HG03520 (cell line): ENCODE data around the gene RBP7.
"Not testable (repeated sequence)": the region's sequence is repeated elsewhere in the genome, so short reads cannot be mapped to it uniquely, and the experiment has no call there.

Source experiments
- ATAC-seq: cut with Tn5 transposase; IDR thresholded peaks from one replicate; pipeline ENCODE4 v1.9.1; 2021; ENCODE audit warnings: mild to moderate bottlenecking, moderate library complexity; ENCODE audit not compliant: unreplicated experiment

Gene RBP7

DNA sequence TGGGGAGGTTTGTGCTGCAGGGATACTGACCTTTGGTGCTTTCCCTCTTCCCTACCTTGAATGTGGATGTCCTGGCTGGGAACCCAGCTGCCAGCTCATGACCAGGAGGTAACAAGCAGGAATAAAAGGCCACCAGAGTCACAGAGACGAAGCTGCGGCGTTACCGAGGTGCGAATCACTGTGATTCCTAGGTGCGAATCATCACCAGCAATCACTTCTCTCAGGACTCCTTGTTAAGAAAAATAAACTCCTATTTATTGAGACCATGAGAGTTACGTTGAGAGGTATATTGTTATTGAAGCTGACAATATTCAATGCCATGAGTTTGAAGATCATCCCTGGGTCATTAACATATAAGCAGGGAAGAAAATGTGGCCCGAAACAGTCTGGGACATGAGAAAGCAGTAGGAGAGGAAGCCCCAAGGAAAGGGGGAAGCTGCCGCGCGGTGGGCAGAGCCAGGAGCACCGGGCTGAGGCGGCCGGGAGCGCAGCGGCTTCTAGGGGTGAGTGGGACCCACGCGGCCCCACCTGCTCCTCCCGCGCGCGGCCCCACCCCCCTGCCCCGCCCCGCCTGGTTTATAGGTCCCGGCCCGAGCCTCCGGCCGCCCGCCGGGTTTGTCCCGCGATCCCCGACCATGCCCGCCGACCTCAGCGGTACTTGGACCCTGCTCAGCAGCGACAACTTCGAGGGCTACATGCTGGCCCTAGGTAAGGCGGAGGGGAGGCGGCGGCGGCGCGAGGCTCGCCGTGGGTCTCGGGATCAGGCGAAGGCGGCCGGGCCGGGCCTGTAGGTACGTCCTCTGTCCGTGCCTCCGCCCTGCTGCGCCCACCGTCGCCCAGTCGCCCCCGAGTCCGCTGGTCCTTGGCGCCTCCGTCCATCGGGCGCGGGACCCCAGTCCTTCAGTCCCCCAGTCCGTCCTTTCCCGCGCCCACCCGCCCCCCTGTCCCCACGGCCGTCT lies at the start of gene RBP7:
TSS of gene RBP7 (plus strand) at position 605 of the 959 bp plus-strand sequence. CDS start at position 636, 31 bp downstream.
- ATAC-seq, result no peak

DNA sequence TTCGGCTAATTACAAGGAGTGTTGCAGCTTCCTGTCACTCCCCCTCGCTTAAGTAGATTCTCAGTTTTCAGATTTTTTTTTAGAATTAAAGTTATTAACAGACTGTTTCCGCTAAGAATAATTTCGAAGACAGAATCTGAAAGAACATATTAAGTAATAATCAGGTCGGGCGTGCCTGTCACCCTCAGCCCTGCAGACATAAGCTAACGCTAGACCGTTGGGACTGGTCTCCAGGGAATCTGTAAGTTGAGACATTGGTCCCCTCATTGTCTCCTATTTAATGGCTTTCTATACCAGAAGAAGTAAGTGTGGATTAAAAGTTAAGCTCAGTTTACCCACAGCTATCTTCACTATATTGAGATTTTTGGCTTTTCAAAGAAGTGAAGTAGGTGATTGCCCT lies 39.3 kb upstream of the RBP7 start:
- no peak for ATAC-seq

DNA sequence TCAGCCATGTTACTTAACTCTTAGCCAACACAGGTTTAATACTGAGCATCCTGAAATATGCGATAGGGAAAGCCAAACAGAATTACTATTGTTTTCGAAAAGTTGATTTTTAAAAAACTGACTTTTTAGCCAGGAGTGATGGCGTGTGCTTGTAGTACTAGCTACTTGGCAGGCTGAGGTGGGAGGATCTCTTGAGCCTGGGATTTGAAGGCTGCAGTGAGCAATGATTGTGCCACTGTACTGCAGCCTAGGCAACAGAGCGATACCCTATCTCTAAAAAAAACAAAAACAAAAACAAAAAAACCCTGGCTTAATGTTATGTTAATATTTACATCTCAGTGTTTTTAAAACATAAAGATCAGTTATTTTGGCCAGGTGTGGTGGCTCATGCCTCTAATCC lies 37.0 kb upstream of the RBP7 start:
- no peak for ATAC-seq

DNA sequence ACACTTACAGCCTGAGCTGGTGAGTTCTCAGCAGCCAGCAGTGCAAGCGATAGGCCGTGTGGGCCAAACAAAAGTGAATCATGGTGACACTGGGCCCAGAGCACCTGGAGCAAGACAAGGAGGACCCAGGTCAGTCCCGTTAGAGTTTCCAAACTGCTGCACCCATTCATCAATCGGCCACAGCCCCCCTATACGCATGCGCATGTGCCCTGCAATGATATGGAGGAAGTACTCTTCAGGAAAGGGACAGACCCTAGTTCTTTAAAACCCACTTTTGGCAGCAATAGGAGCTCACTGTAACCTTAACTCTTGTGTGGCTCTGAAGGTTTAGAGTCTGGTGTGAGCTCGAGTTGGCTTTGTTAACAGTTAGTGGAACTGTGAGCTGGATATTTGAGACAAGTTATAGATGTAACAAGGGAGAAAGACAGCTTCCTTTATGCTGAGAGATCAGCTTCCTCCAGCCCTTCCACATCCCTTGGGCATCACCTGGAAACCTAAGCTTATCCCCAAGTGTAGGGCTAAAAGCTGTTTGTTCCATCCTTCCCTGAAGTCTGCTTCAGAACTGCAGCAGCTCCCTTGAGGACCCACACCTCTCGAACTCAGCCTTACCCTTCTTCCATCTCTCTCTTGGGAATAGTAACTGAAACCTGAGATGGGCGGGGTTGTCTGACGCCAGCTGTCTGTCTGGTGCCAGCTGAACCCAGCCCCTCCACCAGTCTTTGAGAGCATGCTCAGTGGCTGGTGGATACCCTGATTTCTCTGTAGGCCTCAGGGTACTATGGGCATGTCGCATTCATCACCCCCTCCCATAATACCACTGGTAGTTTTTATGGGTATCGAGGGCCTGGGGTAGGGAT lies 36.1 kb upstream of the RBP7 start:
- ATAC-seq, result no peak

DNA sequence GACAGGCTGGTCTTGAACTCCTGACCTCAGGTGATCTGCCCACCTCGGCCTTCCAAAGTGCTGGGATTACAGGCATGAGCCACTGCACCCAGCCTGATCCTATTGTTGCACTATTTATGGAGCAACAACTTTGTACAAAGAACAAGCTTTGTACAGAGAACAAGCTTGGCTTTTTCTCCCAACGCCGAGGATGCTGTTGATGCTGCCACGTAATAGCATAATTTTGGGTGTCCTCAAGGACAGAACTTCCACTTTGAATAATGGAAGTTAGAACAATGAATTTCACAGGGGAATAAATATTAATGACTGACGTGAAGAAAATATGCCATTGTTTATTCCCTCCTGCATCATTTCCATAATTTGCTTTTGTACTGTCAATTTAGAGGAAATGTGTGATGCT lies 12.8 kb upstream of the RBP7 start:
- ATAC-seq, result no peak

DNA sequence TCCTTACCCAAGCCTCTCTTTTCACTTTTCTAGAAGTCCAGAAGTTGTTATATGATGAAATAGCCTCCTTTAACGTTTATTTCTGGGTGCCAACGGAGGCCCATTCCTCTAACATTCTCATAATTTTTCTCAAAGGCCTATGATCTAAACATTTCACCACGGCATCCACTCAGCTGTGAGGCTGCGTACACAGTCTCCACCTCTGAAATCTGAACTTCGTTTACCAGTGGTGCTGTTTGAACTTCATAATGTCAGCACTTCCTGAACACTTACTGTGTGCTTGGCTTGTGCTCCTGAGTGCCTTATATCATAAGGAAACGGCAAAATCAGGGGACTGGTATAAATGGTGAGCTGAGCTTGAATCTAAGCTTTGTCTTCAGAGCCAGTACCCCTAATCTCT lies 12.0 kb upstream of the RBP7 start:
- ATAC-seq, result no peak

DNA sequence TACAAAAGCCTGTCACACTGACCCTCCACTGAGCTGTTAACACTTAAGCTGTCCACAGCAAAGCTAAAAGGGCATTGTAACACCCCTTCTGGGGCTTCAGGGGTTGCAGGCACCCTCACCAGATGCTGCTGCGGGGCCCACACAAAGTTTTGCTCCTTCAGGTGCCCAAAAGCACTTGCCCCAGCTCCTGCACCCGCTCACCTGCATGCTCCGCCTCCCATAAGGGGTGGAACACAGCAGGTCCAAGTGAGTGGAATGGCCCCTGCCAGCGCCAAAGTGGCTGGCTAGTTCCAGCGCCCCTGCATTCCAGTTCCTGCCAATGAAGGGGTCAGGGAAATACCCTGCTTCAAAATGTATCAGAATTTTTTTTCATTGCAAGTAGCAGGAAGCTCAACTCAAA lies 7.3 kb upstream of the RBP7 start:
- ATAC-seq, result no peak

DNA sequence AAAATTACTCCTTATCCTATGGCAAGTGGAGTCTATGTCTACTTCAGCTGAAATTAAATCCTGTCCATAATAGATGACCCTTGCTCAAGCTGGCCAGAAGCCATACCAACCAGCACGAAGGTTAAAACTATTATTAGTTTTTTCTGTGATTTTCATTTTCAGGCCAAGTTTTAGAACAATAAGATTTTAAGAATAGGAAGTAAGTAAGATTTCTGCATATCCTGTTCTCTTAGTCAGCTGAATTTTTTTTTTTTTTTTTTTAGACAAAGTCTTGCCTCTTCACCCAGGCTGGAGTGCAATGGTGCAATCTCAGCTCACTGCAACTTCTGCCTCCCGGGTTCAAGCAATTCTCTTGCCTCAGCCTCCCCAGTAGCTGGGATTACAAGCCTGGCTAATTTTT lies 6.1 kb upstream of the RBP7 start:
- no peak for ATAC-seq

DNA sequence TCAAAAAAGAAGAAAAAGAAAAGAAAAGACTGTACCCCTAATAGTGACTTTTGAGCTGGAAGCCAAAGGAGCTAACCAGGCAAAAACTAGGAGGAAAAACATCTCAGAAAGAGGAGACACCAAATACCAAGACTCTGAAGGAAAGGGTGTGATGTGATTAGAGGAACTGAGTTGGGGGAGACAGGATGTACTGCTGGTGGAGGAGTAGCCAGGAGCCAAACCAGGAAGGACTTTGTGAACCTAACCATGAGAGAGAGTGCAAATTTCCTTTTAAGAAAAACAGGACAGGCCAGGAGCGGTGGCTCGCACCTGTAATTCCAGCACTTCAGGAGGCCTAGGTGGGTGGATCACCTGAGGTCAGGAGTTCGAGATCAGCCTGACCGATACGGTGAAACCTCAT lies 4.1 kb upstream of the RBP7 start:
- no peak for ATAC-seq

DNA sequence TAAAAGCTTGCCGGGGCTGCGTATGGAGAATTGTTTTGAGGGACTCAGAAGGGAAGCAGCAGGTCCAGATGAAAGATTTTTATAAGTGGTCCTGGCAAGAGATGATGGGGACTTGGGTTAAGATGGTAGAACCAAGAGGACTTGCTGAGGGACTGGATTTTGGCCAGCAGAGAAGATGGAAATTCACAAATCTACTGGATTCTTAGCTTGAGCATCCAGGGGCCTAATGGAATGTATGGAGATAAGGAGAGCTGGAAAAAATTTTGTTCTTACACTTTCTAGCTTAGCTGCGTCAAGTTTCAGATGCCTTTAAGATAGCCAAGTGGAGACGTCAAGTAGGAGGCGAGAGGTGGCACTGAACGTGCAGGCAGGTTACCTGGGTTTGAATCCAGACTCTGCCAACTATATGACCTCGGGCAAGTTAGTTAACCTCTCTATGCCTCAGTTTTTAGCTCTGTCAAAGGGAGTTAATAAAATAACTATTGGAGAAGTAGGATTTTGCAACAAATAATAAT lies 3.4 kb upstream of the RBP7 start:
- no peak for ATAC-seq

DNA sequence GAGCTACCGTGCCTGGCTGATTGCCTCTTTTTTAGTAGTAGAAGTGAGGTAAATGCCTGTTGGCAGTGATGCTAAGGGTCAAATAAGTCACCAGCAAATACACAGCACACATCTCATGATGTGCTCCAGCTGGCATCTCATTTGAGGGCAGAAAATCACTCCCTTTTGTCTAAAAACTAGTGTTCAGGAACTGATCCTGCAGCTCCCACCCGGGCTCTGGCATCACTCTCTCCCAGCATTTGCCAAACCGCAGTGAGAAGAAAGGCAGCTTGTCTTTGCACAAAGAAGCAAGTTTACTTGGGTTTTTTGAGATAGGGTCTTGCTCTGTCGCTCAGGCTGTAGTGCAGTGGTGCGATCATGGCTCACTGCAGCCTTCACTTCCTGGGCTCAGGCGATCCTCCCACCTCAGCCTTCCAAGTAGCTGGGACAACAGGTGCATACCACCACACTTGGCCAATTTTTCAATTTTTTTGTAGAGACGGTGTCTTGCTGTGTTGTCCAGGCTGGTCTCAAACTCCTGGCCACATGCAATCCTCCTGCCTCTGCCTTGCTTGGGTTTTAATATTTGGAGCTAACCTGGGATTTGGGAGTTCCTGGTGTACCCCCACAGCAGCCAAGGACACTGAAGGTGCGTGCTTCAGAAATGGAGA lies 4.1 kb downstream of the RBP7 start:
- no peak for ATAC-seq

DNA sequence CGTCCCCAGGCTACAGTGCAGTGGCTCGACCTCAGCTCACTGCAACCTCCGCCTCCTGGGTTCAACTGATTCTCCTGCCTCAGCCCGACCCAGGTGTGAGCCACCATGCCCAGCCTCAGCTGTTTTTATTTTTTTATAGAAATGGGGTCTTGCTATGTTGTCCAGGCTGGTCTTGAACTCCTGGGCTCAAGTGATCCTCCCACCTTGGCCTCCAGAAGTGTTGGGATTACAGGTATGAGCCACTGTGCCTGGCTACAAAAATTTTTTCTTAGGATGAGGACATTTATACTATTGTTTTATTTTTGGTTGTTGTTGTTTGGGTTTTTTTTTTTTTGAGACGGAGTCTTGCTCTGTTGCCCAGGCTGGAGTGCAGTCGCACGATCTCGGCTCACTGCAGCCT lies 8.2 kb downstream of the RBP7 start:
- not testable (repeated sequence) for ATAC-seq

DNA sequence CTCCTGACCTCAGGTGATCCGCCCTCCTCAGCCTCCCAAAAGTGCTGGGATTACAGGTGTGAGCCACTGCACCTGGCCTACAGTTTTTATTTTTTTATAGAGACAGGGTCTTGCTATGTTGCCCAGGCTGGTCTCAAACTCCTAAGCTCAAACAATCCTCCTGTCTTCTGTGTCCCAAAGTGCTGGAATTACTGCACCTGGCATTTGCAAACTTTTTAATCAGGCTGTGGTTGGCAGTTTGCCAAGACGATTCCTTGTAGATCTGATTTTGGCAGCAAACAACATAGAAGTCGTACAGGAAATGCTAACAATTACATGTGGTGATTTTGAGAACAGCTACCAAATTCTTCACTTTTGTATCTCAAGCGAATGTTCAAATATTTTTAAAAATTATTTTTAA lies 10.1 kb downstream of the RBP7 start:
- ATAC-seq, result no peak

DNA sequence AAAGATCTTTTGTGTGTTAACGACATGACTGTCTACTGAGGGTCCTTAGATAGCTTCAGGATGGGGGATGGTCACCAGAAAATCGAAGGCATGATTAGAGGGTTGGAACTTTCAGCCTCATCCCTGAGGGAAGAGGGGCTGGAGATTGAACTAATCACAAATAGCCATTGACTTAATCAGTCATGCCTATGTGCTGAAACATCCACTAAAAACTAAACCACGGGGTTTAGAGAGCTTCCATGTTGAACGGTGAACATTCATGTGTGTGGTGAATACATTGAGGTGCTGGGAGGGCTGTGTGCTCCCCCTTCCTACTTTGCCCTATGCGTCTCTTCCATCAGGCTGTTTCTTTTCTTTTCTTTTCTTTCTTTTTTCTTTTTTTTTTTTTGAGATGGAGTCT lies 17.0 kb downstream of the RBP7 start:
- no peak for ATAC-seq

DNA sequence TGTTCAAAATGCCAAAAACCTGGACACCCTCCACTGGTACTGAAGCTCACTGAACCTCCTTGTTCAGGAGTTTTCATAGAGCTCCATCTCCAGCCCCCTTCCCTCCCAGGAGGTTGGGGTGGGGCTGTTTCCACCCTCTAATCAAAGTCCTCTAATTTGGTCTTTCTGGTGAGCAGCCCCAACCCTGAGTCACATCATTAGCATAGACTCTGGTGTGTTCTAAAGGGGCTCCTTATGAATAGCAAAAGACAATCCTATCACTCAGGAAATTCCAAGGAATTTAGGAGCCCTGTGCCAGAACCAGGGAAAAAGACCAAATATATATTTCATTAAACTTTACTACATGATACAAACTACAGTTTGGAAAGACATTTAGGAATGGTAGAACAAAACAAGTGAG lies 22.5 kb downstream of the RBP7 start:
- ATAC-seq, result no peak

DNA sequence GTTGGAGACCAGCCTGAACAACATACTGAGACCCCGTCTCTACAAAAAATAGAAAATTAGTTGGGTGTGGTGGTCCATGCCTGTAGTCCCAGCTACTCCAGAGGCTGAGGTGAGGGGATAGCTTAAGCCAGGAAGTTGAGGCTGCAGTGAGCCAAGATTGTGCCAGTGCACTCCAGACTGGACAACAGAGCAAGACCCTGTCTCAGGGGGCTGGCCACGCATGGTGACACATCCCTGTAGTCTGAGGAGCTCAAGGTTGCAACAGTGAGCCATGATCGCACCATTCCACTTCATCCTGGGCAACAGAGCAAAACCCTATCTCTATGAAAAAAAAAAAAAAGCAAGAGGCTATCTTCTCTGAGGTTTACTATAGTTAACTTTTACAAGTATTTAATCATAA lies 23.1 kb downstream of the RBP7 start:
- ATAC-seq, result no peak

DNA sequence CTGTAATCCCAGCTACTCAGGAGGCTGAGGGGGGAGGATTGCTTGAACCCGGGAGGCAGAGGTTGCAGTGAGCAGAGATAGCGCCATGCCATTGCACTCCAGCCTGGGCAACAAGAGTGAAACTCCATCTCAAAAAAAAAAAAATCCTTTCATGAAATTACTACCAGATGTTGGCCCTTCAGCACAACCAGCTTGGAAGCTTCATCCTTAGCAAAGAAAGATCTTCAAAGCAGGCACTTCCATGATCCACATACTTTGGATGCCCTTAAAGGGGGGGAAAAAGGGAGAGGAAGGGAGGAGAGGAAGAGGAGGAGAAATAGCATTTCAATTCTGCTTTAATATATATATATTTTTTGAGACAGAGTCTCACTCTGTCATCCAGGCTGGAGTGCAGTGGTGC lies 23.6 kb downstream of the RBP7 start:
- not testable (repeated sequence) for ATAC-seq

DNA sequence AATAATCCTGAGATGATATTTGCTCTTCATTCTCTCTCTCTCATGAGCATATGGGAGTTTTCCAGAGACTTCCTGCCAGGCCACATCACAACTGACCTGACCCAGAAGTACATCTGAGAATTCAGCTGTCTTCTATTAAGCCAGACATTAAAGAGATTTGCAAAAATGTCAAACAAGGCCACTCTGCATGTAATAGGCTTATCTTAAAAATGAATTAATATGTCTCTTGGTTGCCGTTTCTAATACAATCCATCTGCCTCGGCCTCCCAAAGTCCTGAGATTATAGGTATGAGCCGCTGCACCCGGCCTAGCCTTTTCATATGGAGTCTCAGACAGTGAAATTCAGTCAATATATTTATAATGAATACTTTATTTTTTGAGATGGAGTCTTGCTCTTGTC lies 25.0 kb downstream of the RBP7 start:
- not testable (repeated sequence) for ATAC-seq

DNA sequence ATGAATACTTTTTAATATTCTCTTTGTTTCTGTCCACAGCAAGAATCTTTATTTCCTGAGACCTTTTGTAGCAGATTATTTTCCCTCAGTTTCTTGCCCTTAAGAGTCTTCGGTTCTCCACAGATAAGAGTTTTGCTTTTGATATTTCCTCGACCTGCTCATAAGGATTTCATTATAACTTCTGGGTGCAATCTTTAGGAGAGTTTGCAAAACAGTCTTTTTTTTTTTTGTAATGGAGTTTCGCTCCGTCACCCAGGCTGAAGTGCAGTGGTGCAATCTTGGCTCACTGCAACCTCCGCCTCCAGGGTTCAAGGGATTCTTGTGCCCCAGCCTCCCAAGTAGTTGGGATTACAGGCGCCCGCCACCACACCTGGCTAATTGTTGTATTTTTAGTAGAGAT lies 25.6 kb downstream of the RBP7 start:
- ATAC-seq, result no peak

DNA sequence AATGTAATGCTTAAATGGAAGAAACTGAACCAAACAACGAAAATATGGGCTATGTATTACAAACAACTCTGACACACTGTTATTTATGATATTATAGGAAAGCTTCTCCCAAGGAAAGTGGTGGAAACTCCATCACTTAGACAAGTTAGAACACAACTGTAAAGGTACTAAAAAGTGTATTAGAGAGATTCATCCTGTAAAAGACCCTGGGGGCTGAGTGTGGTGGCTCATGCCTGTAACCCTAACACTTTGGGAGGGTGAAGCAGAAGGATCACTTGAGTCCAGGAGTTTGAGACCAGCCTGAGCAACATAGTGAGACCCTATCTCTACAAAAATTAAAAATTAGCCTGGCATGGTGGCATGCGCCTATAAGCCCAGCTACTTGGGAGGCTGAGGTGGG lies 28.3 kb downstream of the RBP7 start:
- no peak for ATAC-seq

DNA sequence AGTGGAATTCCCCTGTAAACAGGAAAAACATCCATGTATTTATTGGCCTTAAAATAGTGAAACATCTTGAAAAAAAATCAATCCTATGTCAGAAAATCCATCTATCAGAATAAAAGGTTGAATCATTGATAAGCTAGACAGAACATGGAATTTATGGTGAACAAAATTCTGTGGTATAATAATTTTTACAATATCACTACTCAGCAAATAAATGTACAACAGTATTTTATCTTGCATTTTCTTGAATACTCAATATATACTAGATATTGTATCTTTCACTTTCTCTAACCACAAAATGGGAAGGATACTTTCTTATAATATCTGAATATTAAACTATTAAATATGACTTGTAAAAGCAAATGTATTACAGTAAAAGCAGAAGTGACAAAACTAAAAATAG lies 30.0 kb downstream of the RBP7 start:
- no peak for ATAC-seq
